Endothelial cell of hepatic sinusoid (primary cell): ENCODE data around the gene AMH.

Experiments used
- in situ Hi-C: cut with HindIII; loops from 2 replicates; pipeline ENCODE4 v1.10.0; 2017; ENCODE audit warnings: low sequenced_read_pairs

AMH gene

DNA sequence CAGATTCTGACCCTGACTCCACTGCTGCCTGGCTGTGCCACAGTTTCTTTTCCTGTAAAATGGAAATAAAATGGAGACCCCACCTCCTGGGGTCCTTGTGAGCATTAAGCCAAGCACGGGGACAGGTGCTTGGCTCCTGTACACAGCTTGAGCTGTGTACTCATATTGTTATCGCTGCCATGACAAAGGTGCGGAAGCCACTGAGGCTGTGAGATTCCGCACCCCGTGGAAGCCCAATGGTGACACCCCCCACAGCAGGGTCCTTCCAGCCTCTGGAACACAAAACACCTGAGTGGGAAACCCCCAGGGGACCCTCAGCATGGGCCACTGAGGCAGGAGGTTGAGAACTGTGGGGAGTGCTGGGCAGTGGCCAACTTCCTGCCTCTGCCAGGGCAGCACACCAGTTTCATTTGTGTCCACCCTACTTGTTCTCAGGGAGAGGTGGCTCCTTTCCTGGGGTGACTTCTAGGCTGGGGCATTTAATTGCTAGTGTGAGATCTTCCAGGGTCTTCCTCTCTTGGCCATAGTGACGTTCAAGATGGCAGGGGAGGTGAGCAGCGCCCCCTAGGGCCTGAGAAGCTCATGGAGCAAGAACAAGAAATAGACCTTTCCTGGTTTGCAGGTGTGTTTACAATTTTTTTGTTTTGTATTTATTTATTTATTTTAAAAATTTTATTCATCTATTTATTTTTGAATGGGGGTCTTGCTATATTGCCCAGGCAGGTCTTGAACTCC is 12.5 kb downstream of the AMH start:
- in situ Hi-C loops = no loop called here

DNA sequence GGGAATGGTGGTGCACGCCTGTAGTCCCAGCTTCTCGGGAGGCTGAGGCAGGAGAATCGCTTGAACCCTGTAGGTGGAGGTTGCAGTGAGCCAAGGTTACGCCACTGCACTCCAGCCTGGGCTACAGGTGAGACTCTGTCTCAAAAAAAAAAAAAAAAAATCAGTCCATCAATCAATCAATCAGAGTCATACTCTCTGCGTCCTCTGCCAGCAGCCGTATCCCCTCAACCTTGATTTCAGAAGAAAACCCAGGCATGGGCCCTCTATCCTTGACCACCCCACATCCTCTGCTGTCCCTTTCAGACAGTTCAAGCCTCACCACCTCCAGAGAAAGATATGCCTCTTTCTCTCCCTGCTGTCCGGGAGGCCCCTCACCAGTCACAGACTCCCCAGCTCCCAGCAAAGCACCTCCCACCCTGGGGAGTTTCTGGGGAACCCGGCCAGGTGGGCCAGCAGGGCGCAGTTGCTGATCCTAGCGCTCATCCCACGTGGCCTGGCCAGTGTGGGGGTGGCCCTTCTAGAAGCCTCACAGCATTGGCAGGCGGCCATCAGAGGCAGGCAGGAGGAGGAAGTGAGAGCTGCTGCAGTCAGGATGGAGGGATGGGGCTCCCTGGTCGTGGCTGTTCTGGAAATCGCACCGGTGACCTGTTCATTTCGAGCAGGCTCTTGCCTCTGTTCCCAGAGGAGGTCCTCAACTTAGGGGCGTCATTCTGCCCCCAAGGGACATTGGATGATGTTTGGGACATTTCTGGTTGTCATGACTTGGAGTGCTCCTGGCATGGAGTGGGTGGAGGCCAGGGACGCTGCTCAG is 17.3 kb downstream of the AMH start:
- in situ Hi-C loops = no loop called here

GRCh38 chr19:2268480-2268830 is 19.3 kb downstream of the AMH start:
- in situ Hi-C loops = no loop called here

DNA sequence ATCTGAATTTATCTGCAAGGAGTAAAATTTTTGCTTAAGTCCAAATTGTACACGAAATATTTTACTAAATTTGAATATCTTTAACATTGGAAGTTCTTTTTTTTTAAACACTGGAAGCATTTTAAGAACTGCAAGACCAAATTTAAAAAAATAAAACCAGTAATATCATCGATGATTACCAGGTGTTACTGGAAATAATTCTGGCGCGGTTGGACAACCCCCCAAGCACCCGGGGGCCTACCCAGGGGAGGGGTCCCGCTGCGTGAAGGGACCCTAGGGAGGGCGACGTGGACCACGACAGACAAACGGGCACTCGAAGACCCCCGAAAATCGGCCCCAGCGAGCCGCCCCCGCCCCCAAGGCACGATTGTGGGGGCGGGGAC is 19.7 kb downstream of the AMH start:
- in situ Hi-C loops = no loop called here

- in situ Hi-C loops = loop anchor here (5.0 kb wide), 2 partner anchors 32 to 58 kb away; partner anchors contain the start of genes LSM7, PLEKHJ1, SF3A2 and SPPL2B
These were observed 20.4 kb downstream of the AMH start for GRCh38 chr19:2269244-2270156.

GRCh38 chr19:2270157-2270422 is 21.0 kb downstream of the AMH start:
- in situ Hi-C loops = loop anchor here (5.0 kb wide), 2 partner anchors 33 to 57 kb away; partner anchors contain the start of genes LSM7, PLEKHJ1, SF3A2 and SPPL2B

DNA sequence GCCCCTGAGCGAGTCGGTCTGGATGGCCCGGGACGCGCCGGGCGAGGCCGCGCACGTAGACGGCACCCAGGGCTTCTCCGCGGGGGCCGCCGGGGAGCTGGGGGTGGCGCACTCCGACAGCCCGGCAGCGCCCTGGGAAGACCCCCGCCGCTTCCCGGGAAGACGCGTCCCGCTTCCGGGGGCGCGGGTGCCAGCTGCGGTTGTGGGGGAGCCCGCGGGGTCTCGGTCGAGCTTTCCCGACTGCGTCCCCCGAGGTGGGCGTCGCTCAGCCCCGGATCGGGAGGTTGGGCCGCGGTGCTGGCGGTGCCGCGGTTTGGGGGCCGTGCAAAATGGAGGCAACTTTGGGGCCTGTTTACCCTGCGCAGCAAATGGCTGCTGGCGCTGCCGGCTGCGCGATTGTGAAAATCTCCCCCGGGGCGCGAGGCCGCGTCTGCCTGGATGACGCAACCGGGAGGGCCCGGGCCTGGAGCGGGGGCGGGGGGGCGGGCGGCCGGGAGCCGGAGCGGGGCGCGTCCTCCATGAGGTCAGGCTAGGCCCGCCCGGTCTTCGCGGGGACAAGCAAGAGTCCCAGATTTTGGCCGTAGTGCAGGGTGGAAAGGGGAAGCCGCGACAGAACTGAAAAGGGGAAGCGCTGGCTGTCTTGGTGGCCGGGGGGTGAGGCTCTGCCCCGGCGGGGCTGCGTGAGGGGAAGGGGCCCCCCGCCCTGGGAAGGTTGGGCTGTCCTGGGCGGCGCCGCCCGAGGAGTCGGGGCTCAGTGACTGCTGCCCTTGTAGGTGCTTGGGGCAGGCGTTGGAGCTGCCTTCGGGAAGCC is 21.5 kb downstream of the AMH start:
- in situ Hi-C loops = loop anchor here (5.0 kb wide), 2 partner anchors 33 to 57 kb away; partner anchors contain the start of genes LSM7, PLEKHJ1, SF3A2 and SPPL2B

DNA sequence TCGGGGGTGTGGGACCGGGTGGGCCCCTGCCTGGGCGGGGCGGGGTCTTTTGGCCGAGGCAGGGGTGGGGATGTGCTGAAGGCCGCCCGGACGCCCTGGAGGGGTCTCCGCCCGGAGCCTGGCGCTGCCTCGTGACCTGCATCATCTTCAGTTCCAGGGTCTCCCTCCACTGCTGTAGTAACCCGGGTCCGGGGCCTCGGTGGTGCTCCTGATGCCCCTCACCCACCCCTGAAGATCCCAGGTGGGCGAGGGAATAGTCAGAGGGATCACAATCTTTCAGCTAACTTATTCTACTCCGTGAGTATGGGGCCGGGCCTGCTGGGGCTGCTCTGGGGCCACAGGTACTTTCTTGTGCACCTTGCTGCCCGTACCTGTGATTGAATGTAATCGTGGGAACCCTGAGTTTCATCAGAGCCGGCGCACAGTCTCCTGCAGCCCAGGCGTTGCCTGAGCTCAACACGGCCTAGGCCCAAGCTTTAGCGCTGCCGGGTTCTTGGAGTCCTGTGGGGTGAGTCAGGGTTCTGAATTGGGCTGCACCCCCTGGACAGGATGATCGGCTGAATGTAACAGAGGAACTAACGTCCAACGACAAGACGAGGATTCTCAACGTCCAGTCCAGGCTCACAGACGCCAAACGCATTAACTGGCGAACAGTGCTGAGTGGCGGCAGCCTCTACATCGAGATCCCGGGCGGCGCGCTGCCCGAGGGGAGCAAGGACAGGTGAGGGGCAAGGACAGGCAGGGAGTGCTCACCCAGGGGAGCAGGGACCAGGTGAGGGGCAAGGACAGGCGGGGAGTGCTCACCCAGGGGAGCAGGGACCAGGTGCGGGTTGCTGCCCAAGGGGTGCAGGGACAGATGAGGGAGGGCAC is 22.3 kb downstream of the AMH start:
- in situ Hi-C loops = loop anchor here (5.0 kb wide), 2 partner anchors 34 to 56 kb away; partner anchors contain the start of genes LSM7, PLEKHJ1, SF3A2 and SPPL2B

- in situ Hi-C loops = loop anchor here (5.0 kb wide), 2 partner anchors 36 to 54 kb away; partner anchors contain the start of genes LSM7, PLEKHJ1, SF3A2 and SPPL2B
These were observed 24.4 kb downstream of the AMH start for GRCh38 chr19:2273356-2274184.

- in situ Hi-C loops = loop anchor here (5.0 kb wide), 2 partner anchors 37 to 53 kb away; partner anchors contain the start of genes LSM7, PLEKHJ1, SF3A2 and SPPL2B
These were observed 25.1 kb downstream of the AMH start for GRCh38 chr19:2274185-2274711.

DNA sequence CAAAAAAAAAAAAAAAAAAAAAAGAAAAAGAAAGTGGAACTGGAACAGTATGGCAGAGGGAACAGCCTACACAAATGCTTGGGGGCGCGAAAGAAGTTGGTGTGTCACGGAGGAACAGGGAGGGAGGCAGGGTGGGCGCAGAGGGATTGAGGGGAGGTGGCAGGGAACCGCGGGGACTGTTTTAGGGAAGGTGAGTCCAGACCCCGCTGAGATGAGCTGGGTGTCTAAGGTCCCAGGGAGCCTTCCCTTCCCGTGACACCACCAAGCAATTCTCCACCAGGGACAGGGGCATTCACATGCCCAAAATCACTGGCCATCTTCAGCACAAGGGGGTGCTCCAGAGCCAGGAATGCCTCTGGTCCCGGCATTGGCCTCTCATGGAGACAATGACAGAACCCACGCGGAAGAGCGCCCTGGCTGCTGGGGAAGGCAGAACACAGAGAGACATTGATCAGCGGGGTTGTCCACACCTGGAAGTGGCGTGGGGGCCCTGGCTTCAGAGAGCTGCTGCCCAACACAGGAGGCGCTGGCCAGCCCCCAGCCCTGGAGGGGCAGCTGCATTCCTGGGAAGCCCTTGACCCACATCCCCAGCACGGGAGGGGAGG is 25.9 kb downstream of the AMH start:
- in situ Hi-C loops = loop anchor here (5.0 kb wide), 2 partner anchors 38 to 52 kb away; partner anchors contain the start of genes LSM7, PLEKHJ1, SF3A2 and SPPL2B

GRCh38 chr19:2275588-2276428 is 26.7 kb downstream of the AMH start:
- in situ Hi-C loops = no loop called here

- in situ Hi-C loops = no loop called here
These were observed 27.4 kb downstream of the AMH start for GRCh38 chr19:2276429-2276986.

GRCh38 chr19:2277138-2277537 is 28.0 kb downstream of the AMH start:
- in situ Hi-C loops = no loop called here

- in situ Hi-C loops = no loop called here
These were observed 29.5 kb downstream of the AMH start for GRCh38 chr19:2278459-2279158.
